ENCODE data around the gene PPP1R18.
"Not testable (repeated sequence)": the region's sequence is repeated elsewhere in the genome, so short reads cannot be mapped to it uniquely, and the experiment has no call there.

Gene PPP1R18

DNA sequence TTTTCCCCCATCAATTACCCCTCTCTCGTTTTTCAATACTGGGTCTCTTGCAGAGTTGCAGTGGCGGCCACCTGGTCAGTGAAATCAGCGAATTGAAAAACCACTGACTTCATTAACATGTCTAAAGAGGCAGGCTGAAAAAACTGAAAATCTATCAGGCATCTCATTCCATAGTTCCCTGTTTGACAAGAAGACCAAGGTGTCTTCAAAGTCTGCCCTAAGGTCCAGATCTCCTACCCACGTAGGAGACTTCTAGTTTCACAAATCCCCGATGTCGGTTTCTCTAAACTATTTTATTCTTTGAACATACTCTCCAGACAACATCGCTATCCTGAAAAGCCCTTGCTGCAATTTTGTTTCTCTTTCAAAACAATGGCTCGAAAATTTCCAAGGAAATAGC lies 32.9 kb upstream of the PPP1R18 start:
- no peak for DNase-seq

DNA sequence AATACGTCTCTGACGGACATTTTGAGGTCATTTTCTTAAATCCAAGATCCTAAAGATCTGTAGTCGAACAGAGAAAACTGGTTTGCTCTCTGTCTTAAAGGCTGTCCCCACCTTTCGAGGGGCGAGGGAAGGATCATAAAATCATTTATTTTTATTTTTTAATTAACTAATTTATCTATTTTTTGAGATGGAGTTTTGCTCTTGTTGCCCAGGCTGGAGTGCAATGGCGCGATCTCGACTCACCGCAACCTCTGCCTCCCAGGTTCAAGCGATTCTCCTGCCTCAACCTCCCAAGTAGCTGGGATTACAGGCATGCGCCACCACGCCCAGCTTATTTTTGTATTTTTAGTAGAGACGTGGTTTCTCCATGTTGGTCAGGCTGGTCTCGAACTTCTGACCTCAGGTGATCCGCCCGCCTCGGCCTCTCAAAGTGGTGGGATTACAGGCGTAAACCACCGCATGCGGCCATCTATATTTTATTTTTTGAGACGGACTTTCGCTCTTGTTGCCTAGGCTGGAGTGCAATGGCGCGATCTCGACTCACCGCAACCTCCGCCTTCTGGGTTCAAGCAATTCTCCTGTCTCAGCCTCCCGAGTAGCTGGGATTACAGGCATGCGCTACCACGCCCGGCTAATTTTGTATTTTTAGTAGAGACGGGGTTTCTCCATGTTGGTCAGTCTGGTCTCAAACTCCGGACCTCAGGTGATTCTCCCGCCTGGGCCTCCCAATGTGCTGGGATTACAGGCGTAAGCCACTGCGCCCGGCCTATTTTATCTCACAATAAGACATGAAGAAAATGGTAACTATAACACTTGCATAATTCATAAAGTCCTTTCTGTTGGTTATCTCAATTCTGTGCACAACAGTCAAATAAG lies 31.6 kb upstream of the PPP1R18 start:
- not testable (repeated sequence) for DNase-seq

DNA sequence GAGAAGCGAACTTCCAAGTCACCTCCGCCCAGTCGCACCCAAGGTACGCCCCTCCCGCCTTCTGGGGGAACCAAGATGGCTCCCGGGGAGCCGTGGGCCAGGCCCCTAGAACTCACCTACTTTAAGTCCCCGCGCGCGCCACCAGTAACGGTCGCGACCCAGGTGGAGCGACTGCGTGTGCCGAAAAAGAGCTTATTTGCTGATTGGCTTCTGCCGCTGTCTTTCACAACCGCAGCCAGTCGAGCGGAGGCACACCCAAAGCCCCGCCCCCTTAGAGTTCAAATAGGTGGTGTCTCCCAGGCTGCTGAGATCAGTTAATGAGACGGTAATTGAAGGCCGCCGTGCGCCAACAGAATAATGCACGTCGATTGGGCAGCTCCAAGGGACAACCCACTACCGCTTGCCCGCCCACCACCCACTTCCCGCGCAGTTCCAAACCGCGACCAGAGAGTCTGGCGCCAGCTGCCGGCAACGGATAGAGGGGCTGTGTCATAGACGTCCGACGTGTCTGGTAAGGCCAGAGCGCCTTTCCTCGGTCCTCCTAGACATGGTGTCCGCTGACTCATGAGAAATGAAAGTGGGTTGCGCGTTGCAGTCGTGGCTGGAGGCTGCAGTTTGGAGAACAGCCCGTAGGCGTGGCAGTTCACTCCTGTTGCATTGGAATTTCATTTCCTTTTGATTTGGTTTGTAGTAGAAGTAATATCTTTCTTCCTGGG lies 30.8 kb upstream of the PPP1R18 start, which contains the start of gene MDC1:
Gene MDC1, minus strand, starts transcription at position 153 of the 716 bp plus-strand sequence. CDS start 2,106 bp downstream, outside the sequence.
- DNase-seq: peak; percentile 100

DNA sequence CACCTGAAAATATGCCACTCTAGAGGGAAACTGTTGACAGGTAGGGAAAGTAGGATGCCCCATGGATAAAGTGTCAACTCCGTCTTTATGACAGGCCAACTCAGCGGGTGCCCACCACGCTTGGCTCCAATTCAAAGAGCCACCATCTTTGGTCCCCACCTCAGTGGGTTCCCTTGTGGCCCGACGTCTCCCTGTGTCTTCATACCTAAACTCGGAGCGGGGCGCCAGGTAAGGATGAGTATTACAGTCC lies 30.4 kb upstream of the PPP1R18 start:
- DNase-seq: no peak

DNA sequence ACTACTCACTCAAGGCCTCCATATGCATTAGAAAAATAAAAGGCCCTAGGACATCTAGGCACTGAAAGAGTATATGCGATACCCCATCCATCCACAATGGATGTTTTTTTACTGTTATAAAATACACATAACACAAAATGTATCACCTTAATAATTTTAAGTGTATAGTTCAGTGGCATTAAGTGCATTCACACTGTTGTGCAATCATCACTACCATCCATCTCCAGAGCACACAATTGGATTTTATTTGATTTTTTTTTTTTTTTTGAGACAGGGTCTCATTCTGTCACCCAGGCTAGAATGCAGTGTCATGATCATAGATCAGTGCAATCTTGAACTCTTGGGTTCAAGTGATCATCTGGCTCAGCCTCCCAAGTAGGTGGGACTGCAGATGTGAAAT lies 27.8 kb upstream of the PPP1R18 start:
- DNase-seq: no peak

DNA sequence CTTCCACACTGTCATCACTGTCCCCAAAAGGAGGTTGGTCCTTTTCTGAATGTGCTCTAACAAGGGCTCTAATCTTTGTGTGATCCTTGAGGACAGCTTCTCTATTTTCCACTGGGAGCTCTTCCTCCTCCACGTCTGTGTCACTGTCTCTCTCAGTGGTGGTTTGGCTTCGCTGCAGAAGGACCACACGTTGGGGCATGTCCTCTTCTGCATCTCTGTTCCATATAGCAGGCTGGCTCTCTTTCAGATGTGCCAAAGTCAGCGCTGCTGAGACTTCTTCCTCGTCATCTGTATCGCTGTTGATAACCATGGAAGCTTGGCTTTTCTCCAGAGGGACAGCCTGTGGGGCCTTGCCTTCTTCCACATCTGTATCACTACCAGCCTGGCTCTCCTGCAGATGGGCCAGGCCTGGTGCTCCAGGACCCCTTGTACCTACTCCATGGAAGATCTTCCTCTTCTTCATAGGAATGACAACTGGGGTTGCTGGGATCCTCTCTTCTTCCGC lies 26.0 kb upstream of the PPP1R18 start:
- no peak for DNase-seq

DNA sequence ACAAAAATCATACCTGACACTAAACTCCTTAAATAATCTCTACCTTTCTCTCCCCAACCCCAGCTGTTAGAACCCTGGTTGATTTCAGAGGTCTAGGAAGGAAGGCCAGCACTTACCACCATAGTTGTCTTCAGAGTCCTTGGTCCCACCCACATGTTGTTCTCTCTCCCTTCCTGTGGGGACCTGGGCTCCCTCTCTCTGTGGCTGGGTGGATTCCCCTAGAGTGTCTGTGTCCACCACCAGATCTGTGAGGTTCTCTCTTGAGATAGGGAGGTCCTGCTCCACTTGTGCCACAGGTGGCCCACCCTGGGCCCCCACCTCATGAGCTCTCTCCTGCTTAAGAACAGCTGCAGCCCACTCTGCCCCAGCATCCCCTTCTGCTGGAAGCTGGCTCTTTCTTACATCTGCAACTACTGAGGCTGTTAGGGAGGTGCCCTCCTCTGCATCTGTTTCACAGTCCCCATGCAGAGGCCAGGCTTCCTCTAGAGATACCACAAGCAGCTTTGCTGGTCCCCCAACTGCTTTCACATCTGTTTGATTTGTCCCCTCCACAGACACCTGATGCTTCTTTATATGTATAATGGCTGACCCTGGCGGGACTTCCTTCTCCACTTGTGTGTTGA lies 25.4 kb upstream of the PPP1R18 start:
- no peak for DNase-seq

DNA sequence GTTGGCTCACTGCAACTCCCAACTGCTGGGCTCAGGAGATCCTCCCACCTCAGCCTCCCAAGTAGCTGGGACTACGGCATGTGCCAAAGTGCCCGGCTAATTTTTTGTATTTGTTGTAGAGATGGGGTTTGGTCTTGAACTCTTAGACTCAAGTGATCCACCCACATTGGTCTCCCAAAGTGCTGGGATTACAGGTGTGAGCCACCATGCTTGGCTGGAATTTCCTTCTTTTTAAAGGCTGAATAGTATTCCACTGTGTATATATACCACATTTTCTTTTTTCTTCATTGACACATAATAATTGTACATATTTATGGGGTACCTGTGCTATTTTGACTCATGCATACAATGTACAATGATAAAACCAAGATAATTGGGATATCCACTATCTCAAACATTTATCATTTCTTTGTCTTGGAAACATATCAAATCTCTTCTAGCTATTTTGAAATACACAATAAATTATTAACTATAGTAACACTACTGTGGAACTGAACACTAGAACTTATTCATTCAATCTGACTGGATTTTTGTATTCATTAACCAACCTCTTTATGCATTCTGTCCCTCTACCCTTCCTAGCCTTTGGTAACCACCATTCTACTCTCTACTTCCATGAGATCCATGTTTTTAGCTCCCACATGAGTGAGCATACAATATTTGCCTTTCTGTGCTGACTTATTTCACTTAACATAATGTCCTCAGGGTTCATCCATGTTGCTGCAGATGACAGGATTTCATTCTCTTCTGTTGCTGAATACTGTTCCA lies 22.8 kb upstream of the PPP1R18 start:
- DNase-seq: no peak

DNA sequence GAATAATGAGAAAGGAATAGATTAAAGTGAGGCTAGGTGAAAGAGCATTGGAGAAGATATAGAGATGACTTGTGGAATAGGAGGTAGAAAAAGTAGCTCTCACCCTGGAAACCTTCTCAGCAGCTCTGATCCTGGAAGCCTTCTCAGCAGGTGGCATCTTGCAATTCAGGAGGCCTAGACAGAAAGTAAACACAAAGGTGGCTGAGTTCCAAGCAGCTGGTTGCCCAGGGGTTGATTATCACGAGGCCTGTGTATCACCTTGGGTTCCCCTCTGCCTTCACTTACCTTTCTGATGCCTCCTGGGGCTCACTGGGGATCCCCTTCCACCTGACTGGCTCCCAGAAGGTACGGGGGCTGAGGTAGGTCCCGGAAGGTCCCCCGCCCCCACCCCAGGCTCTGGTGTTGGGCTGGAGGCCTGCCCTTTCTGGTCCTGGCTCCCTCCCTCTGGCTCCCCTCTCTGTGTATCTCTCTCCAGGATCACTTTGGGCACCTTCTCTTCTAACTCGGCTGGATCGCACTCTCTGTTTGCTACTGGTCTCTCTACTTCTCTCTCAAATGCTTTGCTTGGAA lies 20.9 kb upstream of the PPP1R18 start:
- DNase-seq: no peak

DNA sequence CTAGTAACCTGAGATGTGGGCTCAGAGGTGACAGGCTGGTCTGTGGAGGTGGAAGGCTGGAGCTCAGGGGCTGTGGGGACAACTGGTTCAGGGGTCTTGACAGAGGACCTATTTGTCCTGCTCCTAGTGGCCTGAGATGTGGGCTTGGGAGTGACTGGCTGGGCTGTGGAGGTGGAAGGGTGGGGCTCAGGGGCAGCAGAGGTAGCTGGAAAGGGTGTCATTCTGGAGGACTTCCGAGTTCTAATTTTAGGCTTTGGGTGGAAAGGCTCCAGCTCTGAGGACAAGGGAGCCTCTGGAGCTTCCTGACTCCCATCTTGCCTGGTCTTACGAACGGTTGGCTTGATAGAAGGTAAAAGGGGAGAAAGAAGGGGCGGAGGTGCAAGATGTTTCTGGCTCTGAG lies 19.2 kb upstream of the PPP1R18 start:
- no peak for DNase-seq

DNA sequence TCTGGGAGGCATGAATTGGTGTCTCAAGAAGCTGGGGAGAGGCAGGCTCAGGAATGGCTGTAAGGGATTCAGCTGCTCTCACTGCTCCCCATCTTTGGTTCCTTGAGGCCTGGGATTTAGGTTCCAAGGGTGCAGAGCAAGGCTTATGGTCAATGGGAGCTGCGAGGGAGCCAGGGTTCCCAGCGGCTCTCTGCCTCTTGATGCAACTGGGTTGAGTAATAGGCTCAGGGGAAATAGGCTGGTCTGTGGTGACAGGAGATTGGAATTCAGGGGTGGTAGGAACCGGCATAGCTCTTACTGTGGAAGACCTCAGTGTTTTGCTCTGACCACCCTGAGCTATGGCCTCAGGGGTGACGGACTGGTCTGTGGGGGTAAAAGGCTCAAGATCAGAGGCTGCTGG lies 17.4 kb upstream of the PPP1R18 start:
- DNase-seq: peak; percentile 19

DNA sequence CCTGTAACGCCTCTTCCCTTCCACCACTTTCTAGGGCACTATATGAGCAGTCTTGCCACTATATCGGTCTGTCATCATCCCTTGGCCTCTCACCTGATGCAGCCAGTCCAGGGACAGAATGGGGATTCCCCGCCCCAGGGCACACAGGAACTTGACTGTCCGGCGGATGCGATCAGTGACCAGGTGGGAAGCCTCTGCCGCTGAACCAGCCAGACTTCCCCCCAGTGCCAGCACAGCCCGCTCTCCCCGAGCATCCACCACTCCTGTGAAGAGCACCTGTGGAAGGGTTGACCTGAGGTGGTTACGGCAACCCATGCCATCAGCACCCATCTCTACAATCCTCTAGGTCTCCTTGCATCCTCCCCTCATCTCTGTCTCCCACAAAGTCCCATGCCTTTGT lies 16.6 kb upstream of the PPP1R18 start:
- no peak for DNase-seq

DNA sequence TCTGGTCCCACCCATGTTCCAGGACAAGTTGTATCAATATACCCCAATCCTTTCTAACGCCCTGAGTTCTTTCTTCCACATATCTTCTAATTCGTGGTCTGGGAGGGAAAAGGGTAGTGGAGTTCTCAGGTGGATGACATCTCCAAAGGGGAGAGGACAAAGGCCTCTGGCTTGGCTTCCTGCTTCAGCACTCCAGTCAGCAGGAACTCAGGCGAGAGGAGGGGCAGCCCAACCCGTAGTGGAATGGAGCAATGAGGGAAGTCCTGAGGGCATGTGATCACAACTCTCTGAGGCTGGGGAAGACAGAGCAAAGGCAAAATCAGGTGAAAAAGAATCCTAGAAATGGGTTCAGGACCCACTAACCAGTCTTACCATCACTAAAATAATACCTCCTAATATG lies 13.9 kb upstream of the PPP1R18 start:
- peak; percentile 73 for DNase-seq

DNA sequence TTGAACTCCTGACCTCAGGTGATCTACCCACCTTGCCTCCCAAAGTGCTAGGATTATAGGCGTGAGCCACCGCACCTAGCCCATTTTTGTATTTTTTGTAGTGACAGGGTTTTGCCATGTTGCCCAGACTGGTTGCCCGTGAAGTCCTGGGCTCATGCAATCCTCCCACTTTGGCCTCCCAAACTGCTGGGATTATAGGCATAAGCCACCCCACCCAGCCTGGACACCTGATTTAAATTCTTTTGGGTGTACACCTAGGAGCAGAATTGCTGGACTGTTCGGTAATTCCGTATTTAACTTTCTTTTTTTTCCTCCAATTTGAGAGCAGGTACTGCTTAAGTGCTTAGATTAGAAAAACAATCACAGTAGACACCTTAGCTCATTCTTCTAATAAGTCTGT lies 10.0 kb upstream of the PPP1R18 start:
- no peak for DNase-seq

DNA sequence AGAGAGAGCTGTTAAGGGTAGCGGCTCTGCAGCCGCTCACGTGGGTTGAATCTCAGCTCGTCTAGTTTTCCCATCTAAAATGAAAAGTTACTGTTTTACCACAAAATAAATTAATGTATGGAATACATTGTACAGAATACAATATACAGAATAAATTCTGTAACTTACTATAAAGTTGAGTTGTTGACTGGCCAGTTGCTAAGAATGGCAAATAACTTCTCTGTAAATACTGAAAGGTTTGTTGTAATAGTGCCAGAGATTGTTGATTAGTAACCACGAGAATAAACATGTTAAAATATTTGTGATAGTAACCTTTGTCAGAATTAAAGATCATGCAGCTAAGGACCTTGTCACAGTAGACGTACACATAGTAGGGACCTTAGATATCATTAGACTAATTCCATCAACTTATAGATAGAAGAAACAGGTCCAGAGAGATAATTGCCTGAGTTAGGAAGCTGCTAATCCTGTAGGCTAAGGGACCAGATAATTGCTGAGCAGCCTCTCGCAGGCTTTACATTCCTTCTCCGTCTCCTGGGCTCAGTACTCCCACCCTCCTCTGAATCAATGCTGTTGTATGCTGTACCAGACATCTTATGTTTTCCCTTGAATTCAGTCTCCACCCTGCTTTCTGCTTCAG lies 4.9 kb upstream of the PPP1R18 start:
- DNase-seq: no peak

DNA sequence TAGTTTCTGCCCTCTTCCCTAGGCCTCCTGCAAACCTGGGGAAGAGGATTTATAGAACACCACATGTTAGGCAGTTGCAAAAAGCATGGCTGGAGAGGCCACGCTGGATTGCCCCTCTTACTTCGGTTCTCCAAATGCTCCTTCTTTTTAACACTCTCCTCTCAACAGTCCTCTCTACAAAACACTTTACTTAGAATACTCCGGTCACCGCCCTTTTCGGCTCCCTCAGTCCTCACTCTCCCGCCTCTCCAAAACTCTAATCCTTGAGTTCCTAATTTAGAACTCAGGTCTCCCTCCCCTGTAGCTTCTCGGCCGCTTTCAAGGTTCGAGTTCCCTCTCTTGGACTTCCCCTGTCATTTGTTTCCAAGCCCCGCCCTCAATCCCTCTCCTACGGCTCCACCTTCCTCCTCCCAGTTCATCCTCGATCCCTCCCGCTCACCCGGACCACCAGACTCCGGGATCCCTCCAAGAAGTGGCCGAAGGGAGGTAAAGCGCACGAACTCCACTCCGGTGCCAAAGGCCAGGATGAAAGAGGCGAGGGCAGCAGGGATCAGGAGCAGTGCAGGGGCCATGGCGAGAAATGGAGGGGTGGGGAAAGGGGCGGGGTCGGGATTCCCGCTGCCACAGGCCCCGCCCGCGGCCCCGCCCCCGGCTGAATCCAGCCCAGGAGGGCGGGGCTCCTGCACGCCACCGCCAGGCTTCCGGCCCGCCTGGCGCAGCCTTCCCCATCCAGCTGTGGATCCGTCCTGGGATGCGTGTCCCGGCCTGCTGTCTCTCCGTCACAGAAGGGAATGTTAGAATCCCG lies 4.2 kb upstream of the PPP1R18 start, which contains the start of gene NRM:
Gene NRM, minus strand, starts transcription at position 582 of the 805 bp plus-strand sequence. Its CDS starts 10 bp downstream, at position 572.
- peak; percentile 90 for DNase-seq

DNA sequence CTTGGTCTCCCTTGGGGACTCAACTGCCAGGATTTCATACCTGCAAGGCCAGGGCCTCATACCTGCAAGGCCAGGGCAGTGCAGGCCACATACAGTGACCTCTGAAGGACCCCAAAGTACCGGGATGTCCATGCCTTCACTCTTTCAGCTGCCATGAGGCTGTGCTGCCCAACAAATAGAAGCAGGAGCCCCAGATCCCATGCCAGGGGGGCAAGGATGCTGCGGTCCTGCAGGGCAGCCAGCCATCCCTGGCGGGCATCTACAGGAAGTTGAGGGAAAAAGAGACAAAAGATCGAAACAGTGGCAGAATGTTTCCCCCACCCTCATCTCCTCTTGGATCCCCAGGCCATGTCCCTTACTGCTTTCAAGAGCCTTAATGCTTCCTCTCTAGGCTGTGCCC lies 3.5 kb upstream of the PPP1R18 start:
- DNase-seq: no peak

DNA sequence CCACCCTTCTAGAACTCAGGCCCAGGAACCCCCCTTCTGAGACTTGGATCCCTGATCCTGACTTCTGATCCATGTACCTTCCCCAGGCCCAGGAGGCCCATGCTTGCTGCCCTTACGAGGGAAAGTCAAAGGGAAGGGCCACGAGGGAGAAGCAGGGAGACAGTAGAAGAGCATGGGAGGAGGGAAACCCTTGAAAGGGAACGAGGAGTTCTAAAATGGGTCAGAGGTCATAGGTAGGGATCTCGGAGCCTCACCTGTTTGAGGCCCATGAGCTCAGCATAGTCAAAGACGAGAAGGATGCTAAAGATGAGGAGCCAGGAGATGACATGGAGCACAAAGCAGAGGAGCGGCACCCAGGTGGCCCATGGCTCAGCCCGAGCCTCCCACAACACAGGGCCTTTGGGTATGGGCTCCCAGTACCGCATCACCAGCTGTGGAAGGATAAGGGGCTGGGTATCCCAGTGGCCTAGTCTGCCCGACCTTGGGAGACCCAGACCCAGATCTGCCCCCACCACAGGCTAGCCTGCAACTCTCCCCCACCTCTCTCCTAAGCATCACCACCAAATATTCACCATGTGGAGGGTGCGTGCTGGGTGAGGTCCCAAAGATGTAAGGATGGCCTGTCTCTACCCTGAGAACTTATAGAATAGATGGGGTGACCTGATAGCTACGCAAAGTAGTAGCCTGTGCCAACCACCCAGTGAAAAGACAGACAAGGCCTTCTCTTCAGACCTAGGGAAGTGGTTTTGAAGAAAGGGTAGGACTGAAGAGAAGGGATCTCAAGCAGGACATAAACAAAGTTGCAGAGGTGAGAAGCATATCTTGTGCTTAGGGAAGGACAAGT lies 2.8 kb upstream of the PPP1R18 start:
- no peak for DNase-seq

DNA sequence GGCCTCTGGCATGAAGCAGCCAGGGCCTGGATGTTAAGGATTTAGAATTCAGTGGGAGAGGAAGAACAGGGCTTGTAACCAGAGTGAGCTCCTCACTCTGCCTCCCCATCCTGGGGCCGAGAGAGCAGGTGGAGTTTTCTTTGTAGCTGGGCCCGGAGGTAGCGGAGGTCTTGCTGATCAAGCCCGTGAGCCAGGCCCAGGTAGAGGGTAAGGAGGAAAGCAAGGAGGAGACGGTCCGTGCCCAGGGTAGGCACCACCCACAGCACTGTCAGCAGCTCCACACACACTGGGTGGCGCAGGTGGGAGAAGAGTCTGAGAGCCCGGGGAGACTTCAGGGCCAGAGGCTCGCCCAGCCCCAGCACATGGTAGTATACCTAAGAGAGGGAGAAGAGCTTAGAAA lies 2.1 kb upstream of the PPP1R18 start:
- DNase-seq: no peak
